GM21367 (cell line): ENCODE results near the gene BTN2A1.
A peak's percentile ranks its signal among the peaks of the same experiment; 100 is the strongest.

Experiments used
- ATAC-seq: cut with Tn5 transposase; IDR thresholded peaks from one replicate; pipeline ENCODE4 v1.9.1; 2021; ENCODE audit not compliant: unreplicated experiment

The BTN2A1 gene

GRCh38 chr6:26465776-26466175 lies 8.0 kb downstream of the BTN2A1 start:
- no peak for ATAC-seq

GRCh38 chr6:26468829-26469228 lies 11.1 kb downstream of the BTN2A1 start:
- ATAC-seq, result no peak

- ATAC-seq, result no peak
Measured at GRCh38 chr6:26470643-26471042, 12.9 kb downstream of the BTN2A1 start.

GRCh38 chr6:26471970-26472369 lies 14.2 kb downstream of the BTN2A1 start:
- no peak for ATAC-seq

- no peak for ATAC-seq
Measured at GRCh38 chr6:26472549-26473290, 15.0 kb downstream of the BTN2A1 start.

- ATAC-seq, result no peak
Measured at GRCh38 chr6:26473429-26473757, 15.6 kb downstream of the BTN2A1 start.

- ATAC-seq, result peak; percentile 92
Measured at GRCh38 chr6:26473758-26474438, 16.1 kb downstream of the BTN2A1 start.

- ATAC-seq, result no peak
Measured at GRCh38 chr6:26474439-26474881, 16.7 kb downstream of the BTN2A1 start.

GRCh38 chr6:26475823-26476729 lies 18.3 kb downstream of the BTN2A1 start:
- no peak for ATAC-seq

GRCh38 chr6:26476896-26477295 lies 19.1 kb downstream of the BTN2A1 start:
- ATAC-seq, result no peak

GRCh38 chr6:26477426-26477825 lies 19.7 kb downstream of the BTN2A1 start:
- ATAC-seq, result no peak

GRCh38 chr6:26478100-26478984 lies 20.6 kb downstream of the BTN2A1 start:
- ATAC-seq, result no peak

- ATAC-seq, result no peak
Measured at GRCh38 chr6:26478985-26479278, 21.2 kb downstream of the BTN2A1 start.

- no peak for ATAC-seq
Measured at GRCh38 chr6:26482338-26482737, 24.6 kb downstream of the BTN2A1 start.

- no peak for ATAC-seq
Measured at GRCh38 chr6:26483727-26484126, 26.0 kb downstream of the BTN2A1 start.

GRCh38 chr6:26484161-26484560 lies 26.4 kb downstream of the BTN2A1 start:
- ATAC-seq, result no peak

GRCh38 chr6:26485112-26485780 lies 27.5 kb downstream of the BTN2A1 start:
- ATAC-seq, result no peak

GRCh38 chr6:26486358-26486757 lies 28.6 kb downstream of the BTN2A1 start:
- no peak for ATAC-seq

- ATAC-seq, result no peak
Measured at GRCh38 chr6:26487466-26487865, 29.7 kb downstream of the BTN2A1 start.
